HepG2 (cell line): ENCODE measurements around the gene ADGRG6. TPM values are rescaled to one million over a fixed set of nuclear protein-coding genes. Genes with fewer than 3 reads are reported as not detected.
A peak's percentile ranks its signal among the peaks of the same experiment; 100 is the strongest.

Experiments used
- AHR ChIP-seq: IDR thresholded peaks from 2 replicates; pipeline ENCODE4 v1.6.1; 2018; ENCODE audit warnings: missing genetic modification reagents, missing compliant biosample characterization
- ATF7 ChIP-seq, 2 experiments: fragments of 450-650 bp in 1 of 2; sonication (generic) in 1 of 2; formaldehyde crosslinking in 1 of 2; IDR thresholded peaks; 2 replicates each; pipeline versions ENCODE4 v1.4.0 to v1.6.1; 2016 to 2020; ENCODE audit warnings: antibody characterized with exemption in 1 of 2, mild to moderate bottlenecking in 1 of 2, missing genetic modification reagents in 1 of 2
- DDIT3 ChIP-seq: sonication (generic); formaldehyde crosslinking; IDR thresholded peaks from 2 replicates; pipeline ENCODE4 v1.4.0; 2020; ENCODE audit warnings: mild to moderate bottlenecking, missing genetic modification reagents
- HOXA3 ChIP-seq: sonication (generic); formaldehyde crosslinking; IDR thresholded peaks from 2 replicates; pipeline ENCODE4 v1.5.0; 2020; ENCODE audit warnings: missing genetic modification reagents
- ISL2 ChIP-seq: sonication (generic); formaldehyde crosslinking; IDR thresholded peaks from 2 replicates; pipeline ENCODE4 v1.5.0; 2020; ENCODE audit warnings: missing genetic modification reagents
- KLF11 ChIP-seq: IDR thresholded peaks from 2 replicates; pipeline ENCODE4 v1.6.1; 2016; ENCODE audit warnings: missing compliant biosample characterization
- MATR3 ChIP-seq: sonication (generic); formaldehyde crosslinking; IDR thresholded peaks from 2 replicates; pipeline ENCODE4 v1.4.0; 2020; ENCODE audit warnings: missing genetic modification reagents
- MAZ ChIP-seq, 2 experiments: sonication (generic) in 1 of 2; formaldehyde crosslinking in 1 of 2; IDR thresholded peaks; 2 replicates each; pipeline versions ENCODE4 v1.5.0 to v1.6.1; 2012 to 2020; ENCODE audit warnings: low read depth in 2 of 2, mild to moderate bottlenecking in 2 of 2, borderline replicate concordance in 1 of 2, improper control_type of control experiment in 1 of 2, low read length in 1 of 2, missing genetic modification reagents in 1 of 2, moderate library complexity in 1 of 2
- MEIS1 ChIP-seq: sonication (generic); formaldehyde crosslinking; IDR thresholded peaks from 2 replicates; pipeline ENCODE4 v1.9.0; 2021; ENCODE audit warnings: mild to moderate bottlenecking, missing genetic modification reagents, moderate library complexity, borderline replicate concordance
- NFIC ChIP-seq: IDR thresholded peaks from 2 replicates; pipeline ENCODE4 v1.6.1; 2012; ENCODE audit warnings: mild to moderate bottlenecking, low read length, inconsistent platforms
- NONO ChIP-seq, 2 experiments: fragments of 450-650 bp in 1 of 2; sonication (generic) in 1 of 2; formaldehyde crosslinking in 1 of 2; IDR thresholded peaks in 1 of 2; conservative IDR thresholded peaks in 1 of 2; 2 replicates each; pipeline versions ENCODE4 v1.6.1 to v1.8.0; 2017 to 2022; ENCODE audit warnings: mild to moderate bottlenecking in 1 of 2, missing genetic modification reagents in 1 of 2, moderate library complexity in 1 of 2
- PAWR ChIP-seq: sonication (generic); formaldehyde crosslinking; IDR thresholded peaks from 2 replicates; pipeline ENCODE4 v1.4.0; 2020; ENCODE audit warnings: missing genetic modification reagents, mild to moderate bottlenecking, borderline replicate concordance
- PHF8 ChIP-seq: sonication (generic); formaldehyde crosslinking; IDR thresholded peaks from 2 replicates; pipeline ENCODE4 v1.5.0; 2020; ENCODE audit warnings: missing genetic modification reagents
- SKI ChIP-seq: fragments of 450-650 bp; IDR thresholded peaks from one replicate; pipeline ENCODE4 v1.6.1; 2018; ENCODE audit warnings: mild to moderate bottlenecking; ENCODE audit not compliant: partially characterized antibody
- ZBTB34 ChIP-seq: sonication (generic); formaldehyde crosslinking; IDR thresholded peaks from 2 replicates; pipeline ENCODE4 v1.8.0; 2022; ENCODE audit warnings: mild to moderate bottlenecking, missing genetic modification reagents
- ZKSCAN5 ChIP-seq: sonication (generic); formaldehyde crosslinking; IDR thresholded peaks from 2 replicates; pipeline ENCODE4 v1.5.1; 2020; ENCODE audit warnings: mild to moderate bottlenecking, missing genetic modification reagents
- ZNF124 ChIP-seq: sonication (generic); formaldehyde crosslinking; IDR thresholded peaks from 2 replicates; pipeline ENCODE4 v1.4.0; 2020; ENCODE audit warnings: missing genetic modification reagents
- ZNF136 ChIP-seq: sonication (generic); formaldehyde crosslinking; IDR thresholded peaks from 2 replicates; pipeline ENCODE4 v1.8.1; 2022; ENCODE audit warnings: low read depth, mild to moderate bottlenecking, moderate library complexity, missing genetic modification reagents
- ZNF737 ChIP-seq: sonication (generic); formaldehyde crosslinking; IDR thresholded peaks from 2 replicates; pipeline ENCODE4 v1.5.0; 2020; ENCODE audit warnings: missing genetic modification reagents, mild to moderate bottlenecking, borderline replicate concordance
- ZNF773 ChIP-seq: sonication (generic); formaldehyde crosslinking; IDR thresholded peaks from 2 replicates; pipeline ENCODE4 v1.4.0; 2020; ENCODE audit warnings: missing genetic modification reagents, borderline replicate concordance
- ZNF883 ChIP-seq: sonication (generic); formaldehyde crosslinking; IDR thresholded peaks from 2 replicates; pipeline ENCODE4 v1.5.1; 2020; ENCODE audit warnings: mild to moderate bottlenecking, missing genetic modification reagents; ENCODE audit errors: not compliant biosample characterization
- ZSCAN12 ChIP-seq: sonication (generic); formaldehyde crosslinking; IDR thresholded peaks from 2 replicates; pipeline ENCODE4 v1.9.0; 2021; ENCODE audit warnings: mild to moderate bottlenecking, missing genetic modification reagents
- ZSCAN29 ChIP-seq: sonication (generic); formaldehyde crosslinking; conservative IDR thresholded peaks from 2 replicates; pipeline ENCODE4 v1.4.0; 2020; ENCODE audit warnings: mild to moderate bottlenecking, missing genetic modification reagents
- ZSCAN30 ChIP-seq: sonication (generic); formaldehyde crosslinking; IDR thresholded peaks from 2 replicates; pipeline ENCODE4 v1.5.0; 2020; ENCODE audit warnings: mild to moderate bottlenecking, missing genetic modification reagents
- polyA plus RNA-seq, 8 experiments: library from polyadenylated mRNA; depleted of rRNA in 3 of 8; stranded (reverse) in 7 of 8; unstranded in 1 of 8; fragments of >200 nt; fragmentation: Illumina TruSeq in 4 of 8; extraction: Trizol in 4 of 8; gene quantifications; 2 replicates each; pipeline versions ENCODE4 v1.2.1 to v1.2.3, GENCODE V29; 2011 to 2016; ENCODE audit warnings: low read depth in 4 of 8, missing spikeins in 1 of 8, mixed read lengths in 1 of 8; ENCODE audit not compliant: insufficient read depth in 1 of 8
- total RNA-seq, 5 experiments: library from RNA; depleted of rRNA; stranded (reverse); fragments of >200 nt; fragmentation: Illumina TruSeq; extraction: Trizol; gene quantifications; 2 replicates each; pipeline ENCODE4 v1.2.3, GENCODE V29; 2016; ENCODE audit warnings: low read depth in 1 of 5
- TF ChIP-seq, protein P1 (sequence below): sonication (generic); formaldehyde crosslinking; IDR thresholded peaks from 2 replicates; pipeline ENCODE4; 2020; ENCODE audit warnings: missing genetic modification reagents, mild to moderate bottlenecking, borderline replicate concordance

ADGRG6 gene
- total and polyA plus RNA-seq, 2 of the 13 experiments (the other 11 are each of a cell fraction or from before 2014, with no cell fraction given): 129 to 249 TPM

- TF ChIP-seq ZBTB34 (CRISPR knock-in tag) (no peak), MATR3 (no peak), DDIT3 (CRISPR knock-in tag) (no peak), ZSCAN29 (CRISPR knock-in tag) (no peak), ISL2 (CRISPR knock-in tag) (peak; percentile 75; the same call in 1 of the 2 replicates), AHR (CRISPR knock-in tag) (no peak), ZNF124 (CRISPR knock-in tag) (no peak), MAZ (IDR thresholded peaks at IDR 0.05; ENCODE audit: borderline replicate concordance, low read depth, low read length) (no peak), MAZ (CRISPR knock-in tag; IDR thresholded peaks at IDR 0.05; ENCODE audit: low read depth) (no peak), ZNF883 (no peak), NFIC (no peak), MEIS1 (CRISPR knock-in tag) (no peak), ATF7 (IDR thresholded peaks at IDR 0.05) (no peak), ATF7 (CRISPR knock-in tag; IDR thresholded peaks at IDR 0.05) (no peak), ZNF136 (CRISPR knock-in tag) (no peak), PHF8 (CRISPR knock-in tag) (no peak), HOXA3 (no peak), ZSCAN30 (CRISPR knock-in tag) (no peak), ZKSCAN5 (CRISPR knock-in tag) (no peak), ZNF773 (CRISPR knock-in tag) (no peak), KLF11 (CRISPR knock-in tag) (no peak), SKI (no peak), ZSCAN12 (CRISPR knock-in tag) (no peak), ZNF737 (CRISPR knock-in tag) (no peak), PAWR (CRISPR knock-in tag) (no peak), NONO (IDR thresholded peaks at IDR 0.05) (no peak), NONO (CRISPR knock-in tag; conservative IDR thresholded peaks at IDR 0.05) (0 out of 2 replicates have a peak, but pooled peaks have one; percentile 43)
- TF ChIP-seq, protein P1, sequence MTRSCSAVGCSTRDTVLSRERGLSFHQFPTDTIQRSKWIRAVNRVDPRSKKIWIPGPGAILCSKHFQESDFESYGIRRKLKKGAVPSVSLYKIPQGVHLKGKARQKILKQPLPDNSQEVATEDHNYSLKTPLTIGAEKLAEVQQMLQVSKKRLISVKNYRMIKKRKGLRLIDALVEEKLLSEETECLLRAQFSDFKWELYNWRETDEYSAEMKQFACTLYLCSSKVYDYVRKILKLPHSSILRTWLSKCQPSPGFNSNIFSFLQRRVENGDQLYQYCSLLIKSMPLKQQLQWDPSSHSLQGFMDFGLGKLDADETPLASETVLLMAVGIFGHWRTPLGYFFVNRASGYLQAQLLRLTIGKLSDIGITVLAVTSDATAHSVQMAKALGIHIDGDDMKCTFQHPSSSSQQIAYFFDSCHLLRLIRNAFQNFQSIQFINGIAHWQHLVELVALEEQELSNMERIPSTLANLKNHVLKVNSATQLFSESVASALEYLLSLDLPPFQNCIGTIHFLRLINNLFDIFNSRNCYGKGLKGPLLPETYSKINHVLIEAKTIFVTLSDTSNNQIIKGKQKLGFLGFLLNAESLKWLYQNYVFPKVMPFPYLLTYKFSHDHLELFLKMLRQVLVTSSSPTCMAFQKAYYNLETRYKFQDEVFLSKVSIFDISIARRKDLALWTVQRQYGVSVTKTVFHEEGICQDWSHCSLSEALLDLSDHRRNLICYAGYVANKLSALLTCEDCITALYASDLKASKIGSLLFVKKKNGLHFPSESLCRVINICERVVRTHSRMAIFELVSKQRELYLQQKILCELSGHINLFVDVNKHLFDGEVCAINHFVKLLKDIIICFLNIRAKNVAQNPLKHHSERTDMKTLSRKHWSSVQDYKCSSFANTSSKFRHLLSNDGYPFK (CRISPR knock-in tag): no peak
These were observed 47.5 kb downstream of the ADGRG6 start (continued) for GRCh38 chr6:142349215-142349823.
